GM23338 (cell line): ENCODE measurements around the gene ST8SIA1. TPM values are rescaled to one million over a fixed set of nuclear protein-coding genes. Genes with fewer than 3 reads are reported as not detected.

ENCODE experiments used
- ATAC-seq: fragments of 200-7000 bp; cut with Tn5 transposase; 3 replicates; pipeline ENCODE4 v1.9.1; 2020
- DNase-seq: peaks from one replicate; pipeline ENCODE4 v3.0.0-alpha.2; 2015; ENCODE audit warnings: low spot score
- H2AFZ ChIP-seq: fragments of 200-600 bp; sonication (generic); 2 replicates; pipeline ENCODE4 v1.8.0; 2016; ENCODE audit warnings: antibody characterized with exemption, mild to moderate bottlenecking, moderate library complexity
- H3F3A ChIP-seq: fragments of 200-600 bp; sonication (generic); replicated peaks from 2 replicates; pipeline ENCODE4 v1.8.0; 2017; ENCODE audit warnings: antibody characterized with exemption, mixed run types, low read depth
- H3K27ac ChIP-seq: fragments of 200-600 bp; sonication (generic); 2 replicates; pipeline ENCODE4 v1.6.1; 2016; ENCODE audit warnings: low read depth
- H3K27me3 ChIP-seq: fragments of 200-600 bp; sonication (generic); 2 replicates; pipeline ENCODE4 v1.8.0; 2016; ENCODE audit warnings: mild to moderate bottlenecking, mixed run types, moderate library complexity; ENCODE audit not compliant: insufficient read depth
- H3K36me3 ChIP-seq: fragments of 200-600 bp; sonication (generic); 2 replicates; pipeline ENCODE4 v1.8.0; 2016; ENCODE audit warnings: mild to moderate bottlenecking; ENCODE audit not compliant: insufficient read depth
- H3K4me1 ChIP-seq: fragments of 200-600 bp; sonication (generic); 2 replicates; pipeline ENCODE4 v1.8.0; 2016; ENCODE audit warnings: mild to moderate bottlenecking, moderate library complexity; ENCODE audit not compliant: insufficient read depth
- H3K4me2 ChIP-seq: fragments of 200-600 bp; sonication (generic); 2 replicates; pipeline ENCODE4 v1.7.1; 2017; ENCODE audit warnings: mixed run types
- H3K4me3 ChIP-seq: fragments of 200-600 bp; sonication (generic); 2 replicates; pipeline ENCODE4 v1.6.1; 2016; ENCODE audit warnings: mixed run types
- H3K79me2 ChIP-seq: fragments of 200-600 bp; sonication (generic); replicated peaks from 2 replicates; pipeline ENCODE4 v1.8.0; 2017; ENCODE audit warnings: mild to moderate bottlenecking; ENCODE audit not compliant: insufficient read depth
- H3K9me2 ChIP-seq: fragments of 200-600 bp; sonication (generic); 2 replicates; pipeline ENCODE4 v1.8.0; 2017; ENCODE audit not compliant: insufficient read depth
- H4K20me1 ChIP-seq: fragments of 200-600 bp; sonication (generic); replicated peaks from 2 replicates; pipeline ENCODE4 v1.8.0; 2017; ENCODE audit warnings: mild to moderate bottlenecking; ENCODE audit not compliant: insufficient read depth
- H3K27ac Mint-ChIP-seq: 2 replicates; pipeline ENCODE4 v1.8.0; 2020; ENCODE audit warnings: inconsistent platforms, mild to moderate bottlenecking, moderate library complexity, mixed read lengths
- H3K27me3 Mint-ChIP-seq: 3 replicates; pipeline ENCODE4 v1.8.0; 2022; ENCODE audit warnings: low read depth, mild to moderate bottlenecking, moderate library complexity, mixed read lengths, inconsistent platforms; ENCODE audit not compliant: insufficient read depth, poor library complexity
- H3K36me3 Mint-ChIP-seq: 3 replicates; pipeline ENCODE4 v1.8.0; 2021; ENCODE audit warnings: low read depth, mild to moderate bottlenecking, inconsistent platforms, moderate library complexity, mixed read lengths
- H3K4me1 Mint-ChIP-seq: 3 replicates; pipeline ENCODE4 v1.8.0; 2020; ENCODE audit warnings: mild to moderate bottlenecking, inconsistent platforms, mixed read lengths
- H3K4me3 Mint-ChIP-seq: 3 replicates; pipeline ENCODE4 v1.8.0; 2021; ENCODE audit warnings: moderate library complexity, mild to moderate bottlenecking, inconsistent platforms, mixed read lengths
- H3K9me3 Mint-ChIP-seq: 3 replicates; pipeline ENCODE4 v1.8.0; 2020; ENCODE audit warnings: moderate library complexity, mild to moderate bottlenecking, inconsistent platforms, mixed read lengths
- CREB1 ChIP-seq: fragments of 250-450 bp; sonication (Bioruptor Pico); IDR thresholded peaks from 2 replicates; pipeline ENCODE4 v1.5.0; 2020; ENCODE audit warnings: low read depth, mild to moderate bottlenecking, moderate library complexity
- CTCF ChIP-seq, 2 experiments: fragments of 200-600 bp in 1 of 2; sonication (generic) in 1 of 2; conservative IDR thresholded peaks; 2 replicates each; pipeline versions ENCODE4 v1.5.1 to v1.6.1; 2016 to 2017; ENCODE audit warnings: antibody characterized with exemption in 2 of 2, low read depth in 2 of 2, mild to moderate bottlenecking in 2 of 2, moderate library complexity in 1 of 2
- ETS1 ChIP-seq: IDR thresholded peaks from 2 replicates; pipeline ENCODE4 v1.6.1; 2016; ENCODE audit warnings: antibody characterized with exemption
- EZH2phosphoT487 ChIP-seq: fragments of 200-600 bp; sonication (generic); IDR thresholded peaks from one replicate; pipeline ENCODE4 v1.8.1; 2018; ENCODE audit warnings: antibody characterized with exemption; ENCODE audit not compliant: unreplicated experiment
- JUNB ChIP-seq: IDR thresholded peaks from one replicate; pipeline ENCODE4 v1.6.1; 2016; ENCODE audit warnings: antibody characterized with exemption; ENCODE audit not compliant: unreplicated experiment
- NANOG ChIP-seq: IDR thresholded peaks from 2 replicates; pipeline ENCODE4 v1.6.1; 2016; ENCODE audit warnings: antibody characterized with exemption, borderline replicate concordance
- POLR2AphosphoS5 ChIP-seq: IDR thresholded peaks from 2 replicates; pipeline ENCODE4 v1.6.1; 2016; ENCODE audit warnings: antibody characterized with exemption, low read depth
- REST ChIP-seq: IDR thresholded peaks from one replicate; pipeline ENCODE4 v1.6.1; 2018; ENCODE audit warnings: antibody characterized with exemption; ENCODE audit not compliant: unreplicated experiment
- STAT1 ChIP-seq: IDR thresholded peaks from one replicate; pipeline ENCODE4 v1.6.1; 2016; ENCODE audit warnings: antibody characterized with exemption; ENCODE audit not compliant: unreplicated experiment
- ZNF114 ChIP-seq: fragments of 250-450 bp; sonication (Bioruptor Pico); IDR thresholded peaks from 2 replicates; pipeline ENCODE4 v1.5.0; 2020; ENCODE audit warnings: mild to moderate bottlenecking, moderate library complexity
- ZNF331 ChIP-seq: fragments of 250-450 bp; sonication (Bioruptor Pico); IDR thresholded peaks from 2 replicates; pipeline ENCODE4 v1.5.0; 2020; ENCODE audit warnings: low read depth, mild to moderate bottlenecking, moderate library complexity
- polyA plus RNA-seq: library from polyadenylated mRNA; unstranded; fragments of >200 nt; fragmentation: Nextera tagmentation; extraction: Ambion mirVana; gene quantifications from 2 replicates; pipeline ENCODE4 v1.2.1, GENCODE V29; 2016
- total RNA-seq: library from RNA; depleted of rRNA; stranded (reverse); fragments of >200 nt; shearing (Covaris generic); gene quantifications from 2 replicates; pipeline ENCODE4 v1.2.3, GENCODE V29; 2014

Gene ST8SIA1
- total and polyA plus RNA-seq, 2 experiments from 2014 or later, result 2.5 to 5.1 TPM

- TF ChIP-seq REST (no peak), ZNF114 (CRISPR knock-in tag) (no peak)
These were observed 28.2 kb downstream of the ST8SIA1 start (continued) for GRCh38 chr12:22306311-22306710.

GRCh38 chr12:22304341-22304740 is 30.2 kb downstream of the ST8SIA1 start:
- Mint-ChIP-seq H3K4me3 (no peak overlapping the region), H3K36me3 (peaks cover 18% of the 10 kb centered on the region), H3K9me3 (peaks cover 36% of the 10 kb centered on the region), H3K4me1 (peaks cover 2% of the 10 kb centered on the region; the same call in 2 of the 3 replicates), H3K27ac (no peak overlapping the region), H3K27me3 (no peaks in the 10 kb centered on the region)
- peaks cover 18% of the 10 kb centered on the region; the same call in 1 of the 2 replicates for H3K36me3 ChIP-seq
- H3K27ac ChIP-seq, result no peak overlapping the region
- H3K4me1 ChIP-seq, result peaks cover 7% of the 10 kb centered on the region
- H3K9me2 ChIP-seq, result peaks cover 8% of the 10 kb centered on the region
- H2AFZ ChIP-seq, result no peak overlapping the region
- TF ChIP-seq CREB1 (CRISPR knock-in tag), result no peak
- H3F3A ChIP-seq, result no peaks in the 10 kb centered on the region
- H4K20me1 ChIP-seq, result no peaks in the 10 kb centered on the region
- no peak overlapping the region for H3K4me2 ChIP-seq
- no peak overlapping the region for H3K4me3 ChIP-seq
- H3K79me2 ChIP-seq, result no peaks in the 10 kb centered on the region
- DNase-seq (no peak), ATAC-seq (no peak)
- no peaks in the 10 kb centered on the region for H3K27me3 ChIP-seq

DNA sequence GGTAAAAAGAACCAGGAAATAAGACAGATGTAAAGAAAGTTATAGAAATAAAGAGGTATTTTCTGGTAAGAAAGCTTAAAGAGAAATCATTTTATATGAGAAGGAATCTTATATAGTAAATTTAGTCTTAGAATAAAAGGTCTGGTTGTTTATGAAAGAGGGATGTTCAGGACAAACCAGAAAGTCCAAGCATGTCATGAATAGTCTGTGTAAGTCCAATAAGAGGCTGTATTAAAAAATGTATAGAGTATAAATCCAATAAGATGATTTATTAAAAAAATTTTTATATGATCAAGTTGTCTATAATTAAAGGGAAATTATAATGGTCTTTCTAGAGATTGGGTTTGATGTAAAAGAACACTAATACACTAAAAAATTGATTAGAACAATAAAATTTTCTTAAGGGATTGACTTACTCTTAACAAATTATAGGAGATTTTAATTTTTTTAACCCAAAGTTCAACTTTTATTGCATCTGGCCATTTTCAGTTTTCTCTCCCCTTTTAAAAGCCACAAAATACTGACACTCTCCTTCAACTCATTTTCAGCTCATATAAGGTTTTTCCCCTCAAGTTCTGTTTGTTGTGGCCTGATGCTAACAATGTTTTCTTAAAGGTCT is 35.1 kb downstream of the ST8SIA1 start:
- H3K9me2 ChIP-seq, result no peaks in the 10 kb centered on the region
- no peak for TF ChIP-seq NANOG
- TF ChIP-seq ZNF331 (CRISPR knock-in tag), result no peak
- TF ChIP-seq CTCF (conservative IDR thresholded peaks at IDR 0.05; ENCODE audit: low read depth in 2 of 2), result no peak
- TF ChIP-seq STAT1, result no peak
- TF ChIP-seq POLR2AphosphoS5, result no peak
- TF ChIP-seq EZH2phosphoT487, result no peak
- TF ChIP-seq JUNB, result no peak
- TF ChIP-seq ZNF114 (CRISPR knock-in tag), result no peak
- TF ChIP-seq ETS1, result no peak
- Mint-ChIP-seq H3K4me1 (no peaks in the 10 kb centered on the region), H3K27ac (no peak overlapping the region), H3K27me3 (no peaks in the 10 kb centered on the region), H3K4me3 (no peak overlapping the region), H3K36me3 (peaks cover 42% of the 10 kb centered on the region), H3K9me3 (peaks cover 77% of the 10 kb centered on the region)
- H3K36me3 ChIP-seq, result peaks cover 31% of the 10 kb centered on the region
- H2AFZ ChIP-seq, result no peak overlapping the region
- no peak overlapping the region for H3K27ac ChIP-seq
- ATAC-seq, result no peak
- no peak overlapping the region for H3K4me3 ChIP-seq
- H3K79me2 ChIP-seq, result no peaks in the 10 kb centered on the region
- peak; percentile 62 for DNase-seq
- H3K27me3 ChIP-seq, result no peaks in the 10 kb centered on the region
- H3K4me1 ChIP-seq, result peaks cover 2% of the 10 kb centered on the region; the same call in 1 of the 2 replicates
- H3F3A ChIP-seq, result no peaks in the 10 kb centered on the region
- H3K4me2 ChIP-seq, result no peak overlapping the region
- H4K20me1 ChIP-seq, result no peaks in the 10 kb centered on the region
